Progenitor cell of endocrine pancreas (in vitro differentiated cells): ENCODE data around the gene COX20. TPM values are rescaled to one million over a fixed set of nuclear protein-coding genes. Genes with fewer than 3 reads are reported as not detected.
A peak's percentile ranks its signal among the peaks of the same experiment; 100 is the strongest.

Experiments used
- DNase-seq: peaks from one replicate; pipeline ENCODE4 v3.0.0; 2021; ENCODE audit warnings: low spot score; ENCODE audit not compliant: unreplicated experiment
- H3K27ac Mint-ChIP-seq: 2 replicates; pipeline ENCODE4 v1.8.0; 2021; ENCODE audit warnings: mild to moderate bottlenecking, moderate library complexity, mixed read lengths
- H3K27me3 Mint-ChIP-seq: 2 replicates; pipeline ENCODE4 v1.8.0; 2021; ENCODE audit warnings: mixed read lengths
- H3K36me3 Mint-ChIP-seq: 2 replicates; pipeline ENCODE4 v1.8.0; 2022; ENCODE audit warnings: mixed read lengths; ENCODE audit not compliant: insufficient read depth
- H3K4me1 Mint-ChIP-seq: 2 replicates; pipeline ENCODE4 v1.8.0; 2021; ENCODE audit warnings: low read depth, mixed read lengths
- H3K4me3 Mint-ChIP-seq: 2 replicates; pipeline ENCODE4 v1.8.0; 2021; ENCODE audit warnings: low read depth, mild to moderate bottlenecking, moderate library complexity, mixed read lengths
- H3K9me3 Mint-ChIP-seq: 2 replicates; pipeline ENCODE4 v1.8.0; 2021; ENCODE audit warnings: low read depth, mixed read lengths
- CTCF ChIP-seq: fragments of 200-600 bp; sonication (generic); IDR thresholded peaks from one replicate; pipeline ENCODE4 v1.5.0; 2021; ENCODE audit warnings: antibody characterized with exemption, mild to moderate bottlenecking; ENCODE audit not compliant: unreplicated experiment
- total RNA-seq: library from RNA; stranded (reverse); gene quantifications from 2 replicates; pipeline ENCODE4 v1.2.1, GENCODE V29; 2021

Gene COX20
- total RNA-seq, 1 donor from 2014 or later = 31.8 TPM

DNA sequence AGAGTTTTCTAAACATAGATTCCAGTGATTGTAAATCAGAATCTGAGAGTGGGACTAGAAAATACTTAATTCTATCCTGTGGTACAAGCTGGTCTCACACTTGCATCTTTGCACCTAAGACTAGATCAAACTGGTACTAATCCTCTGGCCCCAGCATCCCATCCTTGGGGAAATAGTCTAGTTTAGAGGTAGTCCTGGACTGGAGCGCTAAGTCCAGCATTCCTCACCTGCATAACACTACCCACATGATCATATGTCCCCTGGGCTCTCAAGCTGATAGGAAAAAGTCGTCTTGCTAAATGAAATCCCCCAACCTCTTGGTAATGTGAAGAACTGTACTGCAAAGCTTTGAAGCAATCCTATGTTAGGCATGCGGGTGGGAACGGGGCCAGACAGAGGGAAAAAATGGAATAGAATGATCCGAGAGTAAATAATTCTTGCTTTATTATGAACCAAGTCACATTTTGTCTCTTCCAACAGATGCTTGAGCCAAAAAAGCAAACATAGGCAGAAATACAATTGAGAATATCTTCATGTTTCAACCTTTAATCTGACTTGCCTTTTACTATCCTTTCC lies 4.8 kb downstream of the COX20 start:
- H3K4me1 Mint-ChIP-seq = peaks cover 45% of the 10 kb centered on the region
- peaks cover 29% of the 10 kb centered on the region for H3K36me3 Mint-ChIP-seq
- peak overlapping the region; percentile 65 for H3K27ac Mint-ChIP-seq
- no peak for TF ChIP-seq CTCF
- H3K27me3 Mint-ChIP-seq = no peaks in the 10 kb centered on the region
- no peak for DNase-seq
- H3K9me3 Mint-ChIP-seq = no peaks in the 10 kb centered on the region
- H3K4me3 Mint-ChIP-seq = no peak overlapping the region

GRCh38 chr1:244841273-244841927 lies 5.9 kb downstream of the COX20 start:
- no peak for DNase-seq
- TF ChIP-seq CTCF = no peak
- Mint-ChIP-seq H3K27me3 (no peaks in the 10 kb centered on the region), H3K4me1 (peaks cover 43% of the 10 kb centered on the region), H3K9me3 (no peaks in the 10 kb centered on the region), H3K27ac (peak overlapping the region; percentile 9), H3K36me3 (peaks cover 34% of the 10 kb centered on the region), H3K4me3 (no peak overlapping the region)

- Mint-ChIP-seq H3K27me3 (no peaks in the 10 kb centered on the region), H3K4me1 (peaks cover 25% of the 10 kb centered on the region), H3K36me3 (peaks cover 30% of the 10 kb centered on the region), H3K9me3 (no peaks in the 10 kb centered on the region), H3K27ac (peak overlapping the region; percentile 62), H3K4me3 (no peak overlapping the region)
- no peak for TF ChIP-seq CTCF
- DNase-seq = no peak
These were observed 7.9 kb downstream of the COX20 start for GRCh38 chr1:244843148-244843978.

GRCh38 chr1:244844155-244845121 lies 9.0 kb downstream of the COX20 start:
- Mint-ChIP-seq H3K27me3 (no peaks in the 10 kb centered on the region), H3K4me1 (peaks cover 22% of the 10 kb centered on the region), H3K27ac (peak overlapping the region; percentile 56), H3K4me3 (no peak overlapping the region), H3K36me3 (peaks cover 23% of the 10 kb centered on the region), H3K9me3 (no peaks in the 10 kb centered on the region)
- no peak for DNase-seq
- no peak for TF ChIP-seq CTCF

DNA sequence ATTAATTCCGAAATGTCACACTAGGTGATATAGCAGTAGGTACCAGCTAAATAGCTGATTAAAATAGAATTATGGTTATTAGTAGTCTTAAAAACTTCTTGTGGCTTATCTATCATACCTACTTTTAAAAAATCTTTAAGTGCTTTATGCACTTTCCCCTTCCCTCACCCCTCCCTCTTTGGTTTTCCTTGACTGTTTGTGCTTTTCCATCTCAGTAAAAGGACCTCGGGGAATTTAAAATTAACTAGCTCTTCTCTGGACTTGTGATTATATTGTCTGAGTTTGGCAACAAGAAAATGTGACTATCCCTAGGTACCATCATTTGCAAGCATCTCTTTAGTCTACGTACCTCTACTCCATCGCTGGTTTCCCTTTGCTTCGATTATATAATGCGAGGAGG lies 11.2 kb downstream of the COX20 start:
- Mint-ChIP-seq H3K9me3 (no peaks in the 10 kb centered on the region), H3K4me3 (no peak overlapping the region), H3K27me3 (no peaks in the 10 kb centered on the region), H3K4me1 (peaks cover 17% of the 10 kb centered on the region), H3K36me3 (peaks cover 27% of the 10 kb centered on the region), H3K27ac (peak overlapping the region; percentile 6)
- no peak for TF ChIP-seq CTCF
- no peak for DNase-seq
